Gastroesophageal sphincter (tissue), 4 donors: ENCODE data around the gene BCAR3. TPM values are rescaled to one million over a fixed set of nuclear protein-coding genes. Genes with fewer than 3 reads are reported as not detected.

Experiments used
- ATAC-seq: fragments of 150-250 bp; one replicate; pipeline ENCODE4 v1.9.1; 2016; ENCODE audit warnings: mild to moderate bottlenecking, moderate library complexity
- H3K27ac ChIP-seq, 4 donors: fragments of 200-600 bp; sonication (generic) in 3 of 4; 1 replicate in 3 of 4; 2 replicates in 1 of 4; pipeline ENCODE4 v1.5.1; 2016 to 2019
- H3K27me3 ChIP-seq: fragments of 200-600 bp; sonication (generic); one replicate; pipeline ENCODE4 v1.5.1; 2019
- H3K36me3 ChIP-seq, 2 donors: fragments of 200-600 bp; sonication (generic); one replicate each; pipeline ENCODE4 v1.5.1; 2019; ENCODE audit warnings: control low read depth in 1 of 2
- H3K4me1 ChIP-seq, 3 donors: fragments of 200-600 bp; sonication (generic); 1 replicate in 2 of 3; 2 replicates in 1 of 3; pipeline ENCODE4 v1.5.1; 2016 to 2019; ENCODE audit warnings: control low read depth in 2 of 3
- H3K4me3 ChIP-seq, 2 donors: fragments of 200-600 bp; sonication (generic); one replicate each; pipeline ENCODE4 v1.5.1; 2019; ENCODE audit warnings: mild to moderate bottlenecking in 1 of 2, moderate library complexity in 1 of 2
- H3K9me3 ChIP-seq, 3 donors: fragments of 200-600 bp; sonication (generic); one replicate each; pipeline ENCODE4 v1.5.1; 2017 to 2019; ENCODE audit warnings: control low read depth in 2 of 3
- CTCF ChIP-seq, 4 experiments: fragments of 200-600 bp in 2 of 4; fragments of 450-650 bp in 2 of 4; sonication (generic) in 1 of 4; IDR thresholded peaks; one replicate each; pipeline ENCODE4 v1.5.1; 2017 to 2019; ENCODE audit warnings: antibody characterized with exemption in 4 of 4, mild to moderate bottlenecking in 2 of 4, moderate library complexity in 2 of 4
- EP300 ChIP-seq: sonication (generic); formaldehyde crosslinking; IDR thresholded peaks from one replicate; pipeline ENCODE4 v1.6.1; 2017; ENCODE audit warnings: antibody characterized with exemption, mild to moderate bottlenecking
- POLR2A ChIP-seq, 2 donors: fragments of 450-650 bp; IDR thresholded peaks; one replicate each; pipeline ENCODE4 v1.6.1; 2017; ENCODE audit warnings: antibody characterized with exemption in 2 of 2, mild to moderate bottlenecking in 2 of 2, moderate library complexity in 1 of 2
- POLR2AphosphoS5 ChIP-seq: sonication (generic); formaldehyde crosslinking; IDR thresholded peaks from one replicate; pipeline ENCODE4 v1.6.1; 2017; ENCODE audit warnings: antibody characterized with exemption
- WGBS, 2 donors: methylation state at CpG; one replicate each; pipeline ENCODE4 v1.1.5; 2018; ENCODE audit warnings: low coverage in 1 of 2; 5-methylcytosine and 5-hydroxymethylcytosine counted together
- total RNA-seq, 4 donors: library from RNA; depleted of rRNA; stranded (reverse); fragments of >200 nt; gene quantifications; one replicate each; pipeline ENCODE4 v1.1.0, GENCODE V29; 2016

Gene BCAR3
- total RNA-seq, 4 donors from 2014 or later, result 33.9 to 40.2 (median 38.3) TPM

GRCh38 chr1:93620172-93620840 is 61.3 kb downstream of the BCAR3 start:
- H3K4me1 ChIP-seq, result peaks cover 15 to 37% (median 21%) of the 10 kb centered on the region in 3 donors
- H3K9me3 ChIP-seq, result no peaks in the 10 kb centered on the region
- no peak for TF ChIP-seq POLR2AphosphoS5
- TF ChIP-seq EP300, result no peak
- no peak for TF ChIP-seq POLR2A (IDR thresholded peaks at IDR 0.05)
- TF ChIP-seq CTCF (IDR thresholded peaks at IDR 0.05), result no peak
- WGBS, 2 donors, result 80 to 85% methylated on average over 1 to 3 of the region's 3 CpGs
- no peaks in the 10 kb centered on the region for H3K27me3 ChIP-seq
- no peak overlapping the region for H3K4me3 ChIP-seq
- H3K36me3 ChIP-seq, result no peaks in the 10 kb centered on the region
- no peak overlapping the region for H3K27ac ChIP-seq
- no peak for ATAC-seq

- Histone ChIP-seq H3K36me3 (no peaks in the 10 kb centered on the region), H3K27me3 (no peaks in the 10 kb centered on the region), H3K4me3 (no peak overlapping the region), H3K9me3 (no peaks in the 10 kb centered on the region), H3K27ac (no peak overlapping the region), H3K4me1 (peaks cover 15 to 40% (median 28%) of the 10 kb centered on the region in 3 donors)
- TF ChIP-seq CTCF (IDR thresholded peaks at IDR 0.05) (no peak), POLR2A (IDR thresholded peaks at IDR 0.05) (no peak), EP300 (no peak), POLR2AphosphoS5 (no peak)
- WGBS, 2 donors, result 75% methylated on average over 7 of the region's 11 CpGs; no CpG with 5 or more reads in 1 of the 2 donors
- no peak for ATAC-seq
Measured at GRCh38 chr1:93619507-93620171, 62.0 kb downstream of the BCAR3 start.

GRCh38 chr1:93617670-93618499 is 63.8 kb downstream of the BCAR3 start:
- whole genome bisulfite sequencing, 2 donors, result 82 to 95% methylated on average over 4 to 6 of the region's 10 CpGs
- peaks cover 15 to 57% (median 34%) of the 10 kb centered on the region in 3 donors for H3K4me1 ChIP-seq
- H3K4me3 ChIP-seq, result no peak overlapping the region
- TF ChIP-seq POLR2AphosphoS5, result no peak
- no peak for TF ChIP-seq POLR2A (IDR thresholded peaks at IDR 0.05)
- no peak for TF ChIP-seq CTCF (IDR thresholded peaks at IDR 0.05)
- no peak for TF ChIP-seq EP300
- ATAC-seq, result no peak
- peak overlapping the region in 3 of 4 donors; percentile 74 to 78 (median 75) for H3K27ac ChIP-seq
- no peaks in the 10 kb centered on the region for H3K9me3 ChIP-seq
- H3K27me3 ChIP-seq, result no peaks in the 10 kb centered on the region
- H3K36me3 ChIP-seq, result no peaks in the 10 kb centered on the region

- TF ChIP-seq POLR2A (IDR thresholded peaks at IDR 0.05) (no peak), POLR2AphosphoS5 (no peak), EP300 (no peak), CTCF (IDR thresholded peaks at IDR 0.05) (no peak)
- ATAC-seq, result peak; percentile 50
- Histone ChIP-seq H3K4me3 (no peak overlapping the region), H3K9me3 (no peaks in the 10 kb centered on the region), H3K27ac (peak overlapping the region; percentile 7 to 78 (median 74)), H3K27me3 (no peaks in the 10 kb centered on the region), H3K36me3 (no peaks in the 10 kb centered on the region), H3K4me1 (peaks cover 15 to 65% (median 34%) of the 10 kb centered on the region in 3 donors)
- 70% methylated on average over 2 of the region's 6 CpGs; no CpG with 5 or more reads in 1 of the 2 donors for WGBS, 2 donors
Measured at GRCh38 chr1:93616996-93617669, 64.5 kb downstream of the BCAR3 start.
